Effector memory CD4-positive, alpha-beta T cell (primary cell): ENCODE results near the gene OR2Z1.

Experiments used
- DNase-seq, 3 donors: peaks; one replicate each; pipeline ENCODE4 v3.0.0-alpha.2; 2020
- H3K27ac ChIP-seq: 2 replicates; pipeline ENCODE4 v1.7.0; 2013; ENCODE audit warnings: mild to moderate bottlenecking, low read length, moderate library complexity; ENCODE audit not compliant: insufficient read depth, poor library complexity, severe bottlenecking
- H3K27me3 ChIP-seq: replicated peaks from 2 replicates; pipeline ENCODE4 v1.7.0; 2013; ENCODE audit warnings: mild to moderate bottlenecking, low read length; ENCODE audit not compliant: insufficient read depth, control insufficient read depth, poor library complexity, severe bottlenecking
- H3K36me3 ChIP-seq: 2 replicates; pipeline ENCODE4 v1.7.0; 2013; ENCODE audit warnings: mild to moderate bottlenecking, low read length, moderate library complexity; ENCODE audit not compliant: control insufficient read depth, insufficient read depth
- H3K4me1 ChIP-seq: 2 replicates; pipeline ENCODE4 v1.7.0; 2013; ENCODE audit warnings: low read length, mild to moderate bottlenecking; ENCODE audit not compliant: control insufficient read depth, insufficient read depth, poor library complexity, severe bottlenecking
- H3K4me3 ChIP-seq: 2 replicates; pipeline ENCODE4 v1.7.0; 2013; ENCODE audit warnings: low read length, low read depth, mild to moderate bottlenecking; ENCODE audit not compliant: insufficient read depth, poor library complexity, severe bottlenecking
- H3K9me3 ChIP-seq: 2 replicates; pipeline ENCODE4 v1.7.0; 2013; ENCODE audit warnings: mild to moderate bottlenecking, low read length, moderate library complexity; ENCODE audit not compliant: control insufficient read depth
- total RNA-seq, 3 donors: gene quantifications; one replicate each; lab custom pipeline; 2026; lab: John Stamatoyannopoulos, UW

OR2Z1 gene
- total RNA-seq, result 0 reads per million in 3 donors

GRCh38 chr19:8721334-8721733 lies at the start of gene OR2Z1:
TSS of gene OR2Z1 (plus strand) at chr19:8721634. CDS start at chr19:8731029, 9,395 bp downstream.
- H3K9me3 ChIP-seq, result no peaks in the 10 kb centered on the region
- H3K27me3 ChIP-seq, result no peaks in the 10 kb centered on the region
- DNase-seq, result no peak
- H3K36me3 ChIP-seq, result no peaks in the 10 kb centered on the region
- no peaks in the 10 kb centered on the region for H3K4me1 ChIP-seq
- H3K27ac ChIP-seq, result no peak within 1 kb of the TSS
- no peak within 1 kb of the TSS for H3K4me3 ChIP-seq

DNA sequence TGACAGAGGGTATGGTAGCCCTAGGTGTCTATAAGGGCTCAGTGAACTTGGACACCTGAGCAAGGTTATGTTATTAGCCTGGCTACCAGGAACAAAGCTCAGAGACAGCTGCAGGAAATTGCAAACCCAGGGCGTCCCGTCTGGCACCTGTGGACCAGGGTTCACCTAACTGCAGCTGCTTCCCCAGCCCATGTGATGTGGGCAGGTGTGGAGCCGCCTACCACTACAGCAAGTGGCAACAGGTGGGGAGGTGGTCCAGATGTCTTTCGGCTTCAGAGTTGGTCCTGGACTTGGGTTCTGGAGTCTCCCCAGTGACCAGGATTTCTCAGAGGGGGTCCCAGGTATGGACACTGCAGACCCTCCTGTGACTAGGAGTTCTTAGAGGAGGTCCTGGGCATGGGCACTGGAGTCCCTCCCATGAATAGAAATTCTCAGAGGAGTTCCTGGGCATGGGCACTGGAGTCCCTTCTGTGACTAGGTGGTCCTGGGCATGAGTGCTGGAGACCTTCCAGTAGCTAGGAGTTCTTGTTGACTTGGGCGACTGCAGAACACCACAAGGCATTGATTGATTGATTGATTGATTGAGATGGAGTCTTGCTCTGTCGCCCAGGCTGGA lies 48.0 kb upstream of the OR2Z1 start:
- Histone ChIP-seq H3K27me3 (no peaks in the 10 kb centered on the region), H3K9me3 (no peaks in the 10 kb centered on the region)

GRCh38 chr19:8675066-8675465 lies 46.4 kb upstream of the OR2Z1 start:
- Histone ChIP-seq H3K27ac (no peak overlapping the region), H3K4me1 (peaks cover 9% of the 10 kb centered on the region), H3K4me3 (no peak overlapping the region), H3K36me3 (no peaks in the 10 kb centered on the region), H3K27me3 (no peaks in the 10 kb centered on the region), H3K9me3 (no peaks in the 10 kb centered on the region)
- DNase-seq, result no peak

More for the DNA sequence above, 48.0 kb upstream of the OR2Z1 start:
- H3K36me3 ChIP-seq, result no peaks in the 10 kb centered on the region
- H3K4me3 ChIP-seq, result no peak overlapping the region
- H3K4me1 ChIP-seq, result peaks cover 9% of the 10 kb centered on the region
- no peak overlapping the region for H3K27ac ChIP-seq
- no peak for DNase-seq

DNA sequence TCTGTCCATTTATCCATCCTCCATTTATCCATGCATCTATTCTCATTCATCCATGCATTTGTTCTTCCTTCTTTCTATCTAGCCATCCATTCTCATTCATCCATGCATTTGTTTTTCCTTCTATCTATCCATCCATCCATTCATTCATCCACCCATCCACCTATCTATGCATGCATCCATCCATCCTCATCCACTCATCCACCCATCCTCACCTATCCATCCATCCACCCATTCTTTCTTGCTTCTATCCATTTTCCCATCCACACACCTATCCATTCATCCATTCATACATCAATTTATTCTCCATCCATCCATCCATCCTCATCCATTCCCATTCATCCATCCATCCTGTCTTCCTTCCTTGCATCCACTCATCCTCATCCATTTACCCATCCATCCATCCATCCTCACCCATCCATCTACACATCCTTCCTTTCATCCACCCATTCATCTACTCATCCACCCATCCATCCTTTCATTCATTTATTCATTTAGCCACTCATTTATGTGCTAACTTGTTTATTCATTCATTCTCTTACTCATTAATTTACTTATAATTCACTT lies 43.1 kb upstream of the OR2Z1 start:
- Histone ChIP-seq H3K4me3 (no peak overlapping the region), H3K4me1 (no peaks in the 10 kb centered on the region), H3K9me3 (no peaks in the 10 kb centered on the region), H3K27me3 (no peaks in the 10 kb centered on the region), H3K27ac (no peak overlapping the region), H3K36me3 (no peaks in the 10 kb centered on the region)
- no peak for DNase-seq

DNA sequence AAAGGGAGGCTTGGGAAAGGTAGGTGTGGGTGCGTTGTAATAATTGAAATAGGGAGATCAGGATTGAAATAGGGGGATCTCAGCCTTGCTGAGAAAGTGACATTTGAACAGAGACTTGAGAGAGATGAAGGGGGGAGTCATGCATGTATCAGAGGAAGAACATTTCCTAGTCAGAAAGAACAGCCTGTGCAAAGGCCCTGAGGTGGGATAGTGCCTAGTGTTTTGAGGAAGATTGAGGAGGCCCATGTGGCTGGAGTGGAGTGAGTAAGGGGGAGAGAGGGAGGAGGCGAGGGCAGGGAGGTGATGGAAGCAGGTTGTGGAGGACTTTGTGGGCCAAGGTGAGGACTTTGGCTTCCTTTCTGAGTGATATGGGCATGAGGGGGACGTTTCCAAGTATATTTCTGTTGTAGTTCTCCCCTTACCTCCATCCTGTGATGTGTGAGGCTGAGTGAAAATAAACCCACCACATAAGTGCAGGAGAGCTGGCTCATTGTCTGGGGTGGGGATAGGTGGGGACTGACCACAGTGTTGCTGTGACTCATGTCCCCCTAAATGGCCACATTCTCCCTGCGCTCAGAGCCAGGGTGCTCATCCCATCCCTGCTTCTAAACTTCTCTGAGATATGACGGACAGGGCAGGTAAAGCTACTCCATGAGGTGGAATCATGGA lies 40.6 kb upstream of the OR2Z1 start:
- Histone ChIP-seq H3K36me3 (no peaks in the 10 kb centered on the region), H3K27ac (no peak overlapping the region), H3K9me3 (no peaks in the 10 kb centered on the region), H3K27me3 (no peaks in the 10 kb centered on the region), H3K4me3 (no peak overlapping the region), H3K4me1 (no peaks in the 10 kb centered on the region)
- DNase-seq, result no peak

GRCh38 chr19:8681345-8682029 lies 39.9 kb upstream of the OR2Z1 start:
- no peaks in the 10 kb centered on the region for H3K36me3 ChIP-seq
- H3K9me3 ChIP-seq, result no peaks in the 10 kb centered on the region
- no peak for DNase-seq
- H3K4me1 ChIP-seq, result no peaks in the 10 kb centered on the region
- H3K4me3 ChIP-seq, result no peak overlapping the region
- H3K27ac ChIP-seq, result no peak overlapping the region
- H3K27me3 ChIP-seq, result no peaks in the 10 kb centered on the region

DNA sequence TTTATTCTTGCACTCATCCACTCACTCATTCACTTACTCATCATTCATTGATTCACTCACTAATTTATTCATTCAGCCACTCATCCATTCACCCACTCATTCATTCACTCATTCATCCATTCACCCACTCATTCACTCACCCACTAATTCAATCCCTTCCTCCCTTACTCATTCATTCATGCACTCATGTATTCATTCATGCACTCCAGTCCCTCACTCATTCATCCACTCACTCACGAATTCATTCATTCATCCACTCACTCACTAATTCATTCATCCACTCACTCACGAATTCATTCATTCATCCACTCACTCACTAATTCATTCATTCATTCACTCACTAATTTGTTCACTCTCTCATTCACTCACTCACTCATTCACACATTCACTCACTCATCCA lies 39.0 kb upstream of the OR2Z1 start:
- H3K4me3 ChIP-seq, result no peak overlapping the region
- no peak overlapping the region for H3K27ac ChIP-seq
- H3K27me3 ChIP-seq, result no peaks in the 10 kb centered on the region
- H3K9me3 ChIP-seq, result no peaks in the 10 kb centered on the region
- H3K4me1 ChIP-seq, result no peaks in the 10 kb centered on the region
- no peak for DNase-seq
- no peaks in the 10 kb centered on the region for H3K36me3 ChIP-seq

DNA sequence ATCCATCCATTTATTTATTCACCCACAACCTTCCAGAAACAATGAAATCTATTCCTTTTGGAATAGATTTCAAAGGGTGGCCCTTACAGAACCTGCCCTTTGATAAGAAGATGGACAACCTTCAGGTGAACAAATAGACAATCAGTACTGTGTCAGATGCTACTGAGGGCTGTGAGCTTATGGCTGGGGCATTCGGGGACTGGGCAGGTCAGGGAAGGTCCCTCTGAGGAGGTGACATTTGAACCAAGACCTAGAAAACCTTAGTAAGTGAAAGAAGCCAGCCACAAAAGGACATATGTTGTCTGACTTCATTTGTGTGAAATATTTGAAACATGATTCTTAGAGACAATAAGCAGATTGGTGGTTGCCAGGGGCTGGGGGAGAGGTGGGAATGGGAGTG lies 38.5 kb upstream of the OR2Z1 start:
- no peak overlapping the region for H3K4me3 ChIP-seq
- no peak overlapping the region for H3K27ac ChIP-seq
- no peaks in the 10 kb centered on the region for H3K4me1 ChIP-seq
- no peaks in the 10 kb centered on the region for H3K9me3 ChIP-seq
- H3K36me3 ChIP-seq, result no peaks in the 10 kb centered on the region
- DNase-seq, result no peak
- no peaks in the 10 kb centered on the region for H3K27me3 ChIP-seq

DNA sequence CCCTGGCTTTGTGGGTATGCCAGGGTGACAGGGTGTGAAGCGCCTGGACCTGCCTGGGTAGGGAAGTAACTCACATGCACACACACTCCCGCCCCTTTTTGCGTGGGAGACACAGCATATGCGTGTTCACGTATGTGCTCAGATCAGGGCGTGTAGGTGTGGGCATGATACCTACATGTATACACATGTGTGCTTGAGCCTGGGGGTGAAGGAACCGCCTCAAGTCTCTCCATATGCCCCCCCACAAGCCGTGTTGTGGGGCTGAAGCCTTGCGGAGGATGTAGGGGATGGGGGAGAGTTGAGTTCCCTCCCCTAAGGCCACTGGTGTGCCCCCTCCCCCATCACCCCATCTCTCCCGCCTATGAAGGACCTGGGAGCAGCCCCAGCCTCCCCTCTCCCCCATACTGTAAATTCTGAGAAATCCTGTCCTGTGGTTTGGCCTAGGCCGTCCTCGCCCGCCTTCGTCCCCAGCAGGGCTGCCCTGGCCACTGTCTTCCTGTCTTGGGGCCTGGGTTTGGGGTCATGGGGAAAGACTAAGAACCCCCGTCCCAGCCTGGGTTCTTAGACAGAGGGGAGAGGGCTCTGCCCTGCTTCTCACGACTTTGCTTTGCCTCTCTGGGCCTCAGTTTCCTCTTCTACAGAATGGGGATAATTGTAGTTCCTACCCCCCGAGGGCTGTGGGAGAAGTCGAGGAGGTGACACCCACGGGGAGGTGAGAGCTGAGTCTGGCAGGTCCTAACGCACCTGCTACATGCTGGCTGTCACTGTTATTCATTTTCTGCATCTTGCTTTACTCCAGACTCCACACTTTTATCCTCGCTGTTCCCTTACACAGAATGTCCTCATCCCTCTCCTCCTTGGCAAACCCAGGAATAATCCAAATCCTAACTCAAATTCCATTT lies 37.2 kb upstream of the OR2Z1 start:
- Histone ChIP-seq H3K4me3 (no peak overlapping the region), H3K36me3 (no peaks in the 10 kb centered on the region), H3K9me3 (no peaks in the 10 kb centered on the region), H3K4me1 (no peaks in the 10 kb centered on the region), H3K27me3 (no peaks in the 10 kb centered on the region), H3K27ac (no peak overlapping the region)
- DNase-seq, result no peak
